H1 (cell line): ENCODE measurements around the gene CA10. TPM values are rescaled to one million over a fixed set of nuclear protein-coding genes. Genes with fewer than 3 reads are reported as not detected.

Experiments used
- CTCF ChIA-PET: fragments of 300-600 bp; sonication (Branson Sonifier 250); formaldehyde crosslinking; loops from one replicate; lab custom pipeline; 2021; ENCODE audit not compliant: partially characterized antibody; lab: Charles Lee
- POLR2A ChIA-PET: fragments of 300-600 bp; sonication (Branson Sonifier 250); formaldehyde crosslinking; loops from one replicate; lab custom pipeline; 2021; ENCODE audit warnings: inconsistent platforms; ENCODE audit not compliant: partially characterized antibody; lab: Charles Lee
- DNase-seq, 2 experiments: peaks; one replicate each; pipeline versions ENCODE4 v3.0.0 to v3.0.0-alpha.2; 2010 to 2022; ENCODE audit warnings: low spot score in 2 of 2, low read depth in 1 of 2, mixed read lengths in 1 of 2
- FAIRE-seq: peaks from 2 replicates; lab custom pipeline; 2011; peaks lifted over from hg19 to GRCh38; lab: Jason Lieb, UNC
- H2AFZ ChIP-seq: 2 replicates; pipeline ENCODE4 v1.8.1; 2012; ENCODE audit warnings: low read length, inconsistent platforms
- H2AK5ac ChIP-seq: 2 replicates; pipeline ENCODE4 v1.6.1; 2013; ENCODE audit warnings: low read depth, low read length
- H2BK120ac ChIP-seq: replicated peaks from 2 replicates; pipeline ENCODE3; 2013; ENCODE audit warnings: low read depth, low read length, inconsistent platforms
- H2BK12ac ChIP-seq: 2 replicates; pipeline ENCODE4 v1.6.1; 2013; ENCODE audit warnings: low read depth, low read length
- H2BK15ac ChIP-seq: 2 replicates; pipeline ENCODE4 v1.6.1; 2013; ENCODE audit warnings: low read length
- H2BK20ac ChIP-seq: 2 replicates; pipeline ENCODE4 v1.6.1; 2013; ENCODE audit warnings: low read length
- H2BK5ac ChIP-seq: 2 replicates; pipeline ENCODE4 v1.6.1; 2013; ENCODE audit warnings: low read depth, low read length
- H3K14ac ChIP-seq: 2 replicates; pipeline ENCODE4 v1.6.1; 2013; ENCODE audit warnings: inconsistent platforms; ENCODE audit not compliant: insufficient read length
- H3K18ac ChIP-seq: 2 replicates; pipeline ENCODE4 v1.6.1; 2013; ENCODE audit warnings: low read length; ENCODE audit errors: extremely low read depth
- H3K23ac ChIP-seq: 2 replicates; pipeline ENCODE4 v1.6.1; 2013; ENCODE audit warnings: inconsistent platforms; ENCODE audit not compliant: insufficient read length
- H3K23me2 ChIP-seq: 2 replicates; pipeline ENCODE4 v1.6.1; 2013; ENCODE audit warnings: low read depth, low read length
- H3K27ac ChIP-seq: 2 replicates; pipeline ENCODE4 v1.6.1; 2011; ENCODE audit warnings: low read depth, low read length, inconsistent platforms
- H3K27me3 ChIP-seq, 4 experiments: replicated peaks in 1 of 4; 1 replicate in 1 of 4; 2 replicates in 3 of 4; pipeline versions ENCODE4 v1.6.1 to v1.8.1; 2011 to 2013; ENCODE audit warnings: low read length in 3 of 4, mild to moderate bottlenecking in 3 of 4, inconsistent platforms in 2 of 4, mixed read lengths in 2 of 4, moderate library complexity in 1 of 4; ENCODE audit not compliant: control insufficient read depth in 3 of 4, insufficient read depth in 3 of 4; ENCODE audit errors: extremely low read depth in 1 of 4
- H3K36me3 ChIP-seq, 4 experiments: 2 replicates each; pipeline versions ENCODE4 v1.6.1 to v1.8.1; 2011 to 2013; ENCODE audit warnings: mild to moderate bottlenecking in 4 of 4, low read length in 3 of 4, moderate library complexity in 2 of 4, control low read depth in 1 of 4, inconsistent platforms in 1 of 4; ENCODE audit not compliant: insufficient read depth in 4 of 4, control insufficient read depth in 2 of 4
- H3K4ac ChIP-seq: replicated peaks from 2 replicates; pipeline ENCODE3; 2013; ENCODE audit warnings: low read length, low read depth, mixed read lengths, inconsistent platforms; ENCODE audit not compliant: insufficient read length
- H3K4me1 ChIP-seq, 4 experiments: replicated peaks in 1 of 4; 1 replicate in 1 of 4; 2 replicates in 3 of 4; pipeline versions ENCODE4 v1.6.1 to v1.8.1; 2011 to 2013; ENCODE audit warnings: low read length in 3 of 4, inconsistent platforms in 2 of 4, mixed read lengths in 1 of 4; ENCODE audit not compliant: insufficient read depth in 4 of 4, control insufficient read depth in 3 of 4
- H3K4me2 ChIP-seq, 2 experiments: 2 replicates each; pipeline versions ENCODE4 v1.6.1 to v1.8.1; 2011 to 2013; ENCODE audit warnings: low read depth in 2 of 2, low read length in 2 of 2, control low read depth in 1 of 2, inconsistent platforms in 1 of 2, mild to moderate bottlenecking in 1 of 2; ENCODE audit not compliant: insufficient read depth in 1 of 2
- H3K4me3 ChIP-seq, 4 experiments: fragments of 200-600, 300-600 bp in 1 of 4; sonication (generic), shearing (Covaris generic), sonication (Bioruptor Twin) in 1 of 4; 2 replicates each; pipeline versions ENCODE4 v1.5.1 to v1.8.1; 2011 to 2016; ENCODE audit warnings: low read length in 4 of 4, low read depth in 3 of 4, control low read depth in 2 of 4, inconsistent platforms in 2 of 4, mild to moderate bottlenecking in 2 of 4, mixed read lengths in 1 of 4, moderate library complexity in 1 of 4; ENCODE audit not compliant: insufficient read depth in 2 of 4; ENCODE audit errors: extremely low read depth in 1 of 4
- H3K56ac ChIP-seq: replicated peaks from 2 replicates; pipeline ENCODE3; 2013; ENCODE audit warnings: low read depth, mild to moderate bottlenecking, mixed read lengths, low read length, inconsistent platforms; ENCODE audit not compliant: insufficient read length
- H3K79me1 ChIP-seq: 2 replicates; pipeline ENCODE4 v1.6.1; 2013; ENCODE audit warnings: low read depth, low read length, control low read depth
- H3K79me2 ChIP-seq, 2 experiments: 2 replicates each; pipeline versions ENCODE4 v1.6.1 to v1.8.1; 2012 to 2013; ENCODE audit warnings: low read length in 2 of 2, mild to moderate bottlenecking in 2 of 2, inconsistent platforms in 1 of 2; ENCODE audit not compliant: insufficient read depth in 2 of 2, control insufficient read depth in 1 of 2
- H3K9ac ChIP-seq, 4 experiments: replicated peaks in 1 of 4; 1 replicate in 1 of 4; 2 replicates in 3 of 4; pipeline versions ENCODE4 v1.6.1 to v1.8.1; 2011 to 2013; ENCODE audit warnings: low read depth in 3 of 4, low read length in 3 of 4, control low read depth in 2 of 4, mild to moderate bottlenecking in 2 of 4, moderate library complexity in 2 of 4, inconsistent platforms in 1 of 4; ENCODE audit errors: extremely low read depth in 1 of 4
- H3K9me3 ChIP-seq, 2 experiments: 2 replicates each; pipeline versions ENCODE4 v1.6.1 to v1.8.1; 2012 to 2013; ENCODE audit warnings: mild to moderate bottlenecking in 2 of 2, moderate library complexity in 2 of 2, control low read depth in 1 of 2, inconsistent platforms in 1 of 2, low read depth in 1 of 2, low read length in 1 of 2, mixed read lengths in 1 of 2; ENCODE audit not compliant: insufficient read depth in 2 of 2
- H4K20me1 ChIP-seq, 2 experiments: replicated peaks in 1 of 2; 2 replicates each; pipeline versions ENCODE3 to v1.8.1; 2011 to 2013; ENCODE audit warnings: inconsistent platforms in 2 of 2, low read length in 2 of 2, mild to moderate bottlenecking in 1 of 2; ENCODE audit not compliant: insufficient read depth in 2 of 2, control insufficient read depth in 1 of 2
- H4K5ac ChIP-seq: 2 replicates; pipeline ENCODE4 v1.6.1; 2013; ENCODE audit warnings: low read length, low read depth, mixed read lengths, inconsistent platforms; ENCODE audit not compliant: insufficient read length
- H4K8ac ChIP-seq: 2 replicates; pipeline ENCODE4 v1.8.0; 2013; ENCODE audit warnings: mild to moderate bottlenecking, moderate library complexity, low read length, inconsistent platforms; ENCODE audit not compliant: insufficient read depth; ENCODE audit errors: extremely low read depth
- H4K91ac ChIP-seq: replicated peaks from 2 replicates; pipeline ENCODE3; 2013; ENCODE audit warnings: low read length, mixed read lengths, inconsistent platforms; ENCODE audit not compliant: insufficient read length
- BCL11A ChIP-seq, 2 experiments: IDR thresholded peaks; one replicate each; pipeline ENCODE4 v1.6.1; 2011; ENCODE audit warnings: low read depth in 2 of 2, low read length in 2 of 2, mild to moderate bottlenecking in 2 of 2
- CEBPB ChIP-seq: IDR thresholded peaks from 2 replicates; pipeline ENCODE4 v1.6.1; 2012; ENCODE audit warnings: low read depth, low read length
- CHD1 ChIP-seq: IDR thresholded peaks from 2 replicates; pipeline ENCODE4 v1.6.1; 2012; ENCODE audit warnings: low read depth, low read length, improper control_type of control experiment
- CTBP2 ChIP-seq: IDR thresholded peaks from 2 replicates; pipeline ENCODE4 v1.7.0; 2011; ENCODE audit warnings: borderline replicate concordance, mild to moderate bottlenecking, moderate library complexity, mixed read lengths, low read length; ENCODE audit not compliant: insufficient read depth, insufficient read length
- EP300 ChIP-seq, 2 experiments: IDR thresholded peaks; 1 replicate in 1 of 2; 2 replicates in 1 of 2; pipeline ENCODE4 v1.6.1; 2011 to 2012; ENCODE audit warnings: low read depth in 2 of 2, low read length in 2 of 2, mild to moderate bottlenecking in 2 of 2, borderline replicate concordance in 1 of 2, inconsistent platforms in 1 of 2, moderate library complexity in 1 of 2
- PHF8 ChIP-seq: fragments of 200-600 bp; sonication (generic); conservative IDR thresholded peaks from 2 replicates; pipeline ENCODE4 v1.7.1; 2012; ENCODE audit warnings: low read depth, mild to moderate bottlenecking, inconsistent platforms, low read length, moderate library complexity
- POU5F1 ChIP-seq: IDR thresholded peaks from 2 replicates; pipeline ENCODE4 v1.6.1; 2011; ENCODE audit warnings: low read depth, mild to moderate bottlenecking, low read length, moderate library complexity
- RAD21 ChIP-seq, 2 experiments: IDR thresholded peaks in 1 of 2; conservative IDR thresholded peaks in 1 of 2; 2 replicates each; pipeline ENCODE4 v1.6.1; 2011; ENCODE audit warnings: low read depth in 2 of 2, low read length in 2 of 2, improper control_type of control experiment in 1 of 2, inconsistent platforms in 1 of 2, mild to moderate bottlenecking in 1 of 2, moderate library complexity in 1 of 2
- RXRA ChIP-seq: IDR thresholded peaks from 2 replicates; pipeline ENCODE4 v1.6.1; 2011; ENCODE audit warnings: low read depth, mild to moderate bottlenecking, low read length, moderate library complexity; ENCODE audit not compliant: insufficient read depth
- SIX5 ChIP-seq: IDR thresholded peaks from 2 replicates; pipeline ENCODE4 v1.6.1; 2011; ENCODE audit warnings: mild to moderate bottlenecking, low read depth, low read length
- SP4 ChIP-seq: IDR thresholded peaks from 2 replicates; pipeline ENCODE4 v1.6.1; 2012; ENCODE audit warnings: low read length, inconsistent platforms
- TAF7 ChIP-seq: optimal IDR thresholded peaks from 2 replicates; pipeline ENCODE3; 2011; ENCODE audit warnings: low read depth, mild to moderate bottlenecking, inconsistent platforms, low read length, moderate library complexity, borderline replicate concordance
- TBP ChIP-seq: IDR thresholded peaks from 2 replicates; pipeline ENCODE4 v1.6.1; 2011; ENCODE audit warnings: low read depth, low read length, improper control_type of control experiment
- TEAD4 ChIP-seq: IDR thresholded peaks from 2 replicates; pipeline ENCODE4 v1.6.1; 2012; ENCODE audit warnings: low read depth, low read length, inconsistent platforms, mixed read lengths
- ZNF274 ChIP-seq: IDR thresholded peaks from 2 replicates; pipeline ENCODE4 v1.7.0; 2012; ENCODE audit warnings: low read length, borderline replicate concordance; ENCODE audit errors: extremely low read depth
- WGBS, 2 experiments: shearing (Covaris generic) in 1 of 2; methylation state at CpG; one replicate each; pipeline versions ENCODE4 v1.1.6 to v1.1.7; 2013 to 2015; ENCODE audit warnings: low lambda C conversion rate in 2 of 2, mixed read lengths in 2 of 2, inconsistent platforms in 1 of 2, low coverage in 1 of 2, missing lambda C conversion rate in 1 of 2; ENCODE audit not compliant: insufficient replicate concordance in 2 of 2, insufficient coverage in 1 of 2, insufficient read length in 1 of 2; ENCODE audit errors: extremely low coverage in 1 of 2, missing lambda C conversion rate in 1 of 2; 5-methylcytosine and 5-hydroxymethylcytosine counted together
- polyA plus RNA-seq, 7 experiments: library from polyadenylated mRNA; depleted of rRNA in 3 of 7; stranded (reverse) in 5 of 7; unstranded in 2 of 7; fragments of >200 nt in 5 of 7; fragments of 200-250 nt in 2 of 7; gene quantifications; 1 replicate in 5 of 7; 2 replicates in 1 of 7; 4 replicates in 1 of 7; pipeline versions ENCODE4 v1.2.1 to v1.2.3, GENCODE V29; 2011 to 2013; ENCODE audit warnings: missing spikeins in 2 of 7, mixed read lengths in 2 of 7
- total RNA-seq: library from RNA; stranded (reverse); fragmentation: NEBNext Ultra II Directional; extraction: Animal tissue kit (Norgen Biotek cat#: 25700); gene quantifications from 2 replicates; pipeline ENCODE4 v1.2.1, GENCODE V29; 2021

The CA10 gene
- total and polyA plus RNA-seq, 2 of the 8 experiments (the other 6 are each of a cell fraction or from before 2014, with no cell fraction given) = 0.60 to 0.63 TPM

- no peak overlapping the region for H3K4me3 ChIP-seq
- H3K4me1 ChIP-seq = peaks cover 0 to 3% (median 0%) of the 10 kb centered on the region in 4 experiments; a peak in 1 of 7 replicates
- ChIA-PET POLR2A (no interaction called here), CTCF (interaction anchor here (1.2 to 2.5 kb wide), 3 partner anchors 13 to 55 kb away, joined by 4 to 8 read pairs (median 5); no protein-coding TSS in a partner anchor)
- no peak overlapping the region for H2BK5ac ChIP-seq
- no peak overlapping the region for H3K14ac ChIP-seq
- no peak overlapping the region for H2BK12ac ChIP-seq
- FAIRE-seq (no peak), DNase-seq (no peak)
- no peaks in the 10 kb centered on the region for H4K20me1 ChIP-seq
- no peak overlapping the region for H2BK120ac ChIP-seq
- no peak overlapping the region for H4K91ac ChIP-seq
- no peak overlapping the region for H2AFZ ChIP-seq
- H4K5ac ChIP-seq = no peak overlapping the region
- 90% methylated on average over 5 of the region's 6 CpGs; no CpG with 5 or more reads in 1 of the 2 experiments for WGBS, 2 experiments
- H3K18ac ChIP-seq = no peak overlapping the region
- H2AK5ac ChIP-seq = no peak overlapping the region
- no peak overlapping the region for H4K8ac ChIP-seq
- no peaks in the 10 kb centered on the region for H3K27me3 ChIP-seq
- no peak overlapping the region for H3K9ac ChIP-seq
- no peak overlapping the region for H3K4me2 ChIP-seq
- no peaks in the 10 kb centered on the region for H3K79me2 ChIP-seq
- no peaks in the 10 kb centered on the region for H3K23me2 ChIP-seq
- H2BK20ac ChIP-seq = no peak overlapping the region
- no peak overlapping the region for H3K27ac ChIP-seq
- no peaks in the 10 kb centered on the region for H3K9me3 ChIP-seq
- H2BK15ac ChIP-seq = no peak overlapping the region
- no peaks in the 10 kb centered on the region for H3K36me3 ChIP-seq
- no peak overlapping the region for H3K23ac ChIP-seq
- no peak overlapping the region for H3K4ac ChIP-seq
- no peaks in the 10 kb centered on the region for H3K79me1 ChIP-seq
- H3K56ac ChIP-seq = no peak overlapping the region
- no peak for TF ChIP-seq CHD1
- no peak for TF ChIP-seq RXRA
- no peak for TF ChIP-seq SP4
- no peak for TF ChIP-seq TEAD4
- TF ChIP-seq POU5F1 = no peak
- TF ChIP-seq EP300 (IDR thresholded peaks at IDR 0.05; ENCODE audit: borderline replicate concordance in 1 of 2, low read depth in 2 of 2, low read length in 2 of 2) = no peak
- no peak for TF ChIP-seq CTBP2
- TF ChIP-seq BCL11A (IDR thresholded peaks at IDR 0.05; ENCODE audit: low read depth in 2 of 2, low read length in 2 of 2) = no peak
- TF ChIP-seq SIX5 = no peak
- TF ChIP-seq ZNF274 = no peak
- no peak for TF ChIP-seq CEBPB
- TF ChIP-seq PHF8 = no peak
- no peak for TF ChIP-seq TAF7
- TF ChIP-seq RAD21 (IDR thresholded peaks at IDR 0.05 in 1 of 2, conservative IDR thresholded peaks at IDR 0.05 in 1 of 2; ENCODE audit: low read depth in 2 of 2, low read length in 2 of 2) = no peak
- TF ChIP-seq TBP = no peak
Observed at GRCh38 chr17:51820252-51820651, 338.3 kb downstream of the CA10 start.
